ENCODE data around the gene MUS81.

MUS81 gene

GRCh38 chr11:65861533-65862183 is 1.4 kb downstream of the MUS81 start:
- DNase-seq = no peak

- no peak for DNase-seq
Observed at GRCh38 chr11:65862191-65862735, 2.0 kb downstream of the MUS81 start.

GRCh38 chr11:65862941-65863888 is 3.0 kb downstream of the MUS81 start:
- DNase-seq = no peak

GRCh38 chr11:65863889-65864705 is 3.9 kb downstream of the MUS81 start:
- no peak for DNase-seq

- no peak for DNase-seq
Observed at GRCh38 chr11:65864706-65865471, 4.7 kb downstream of the MUS81 start.

- DNase-seq = no peak
Observed at GRCh38 chr11:65865550-65866172, 5.4 kb downstream of the MUS81 start.

- DNase-seq = no peak
Observed at GRCh38 chr11:65866509-65867283, 6.5 kb downstream of the MUS81 start.

- no peak for DNase-seq
Observed at GRCh38 chr11:65867284-65868071, 7.2 kb downstream of the MUS81 start.

- DNase-seq = no peak
Observed at GRCh38 chr11:65868076-65868667, 7.9 kb downstream of the MUS81 start.

GRCh38 chr11:65868907-65869306 is 8.7 kb downstream of the MUS81 start:
- no peak for DNase-seq

GRCh38 chr11:65869643-65870306 is 9.5 kb downstream of the MUS81 start:
- DNase-seq = no peak

- DNase-seq = no peak
Observed at GRCh38 chr11:65870307-65870658, 10.1 kb downstream of the MUS81 start.

GRCh38 chr11:65870706-65871681 is 10.8 kb downstream of the MUS81 start:
- no peak for DNase-seq

- no peak for DNase-seq
Observed at GRCh38 chr11:65871811-65872548, 11.7 kb downstream of the MUS81 start.

- DNase-seq = no peak
Observed at GRCh38 chr11:65872586-65873317, 12.5 kb downstream of the MUS81 start, which contains the start of gene EFEMP2. Gene EFEMP2, minus strand, starts transcription at chr11:65872800. Its CDS starts 446 bp downstream, at chr11:65872354.

All from activated CD4-positive, alpha-beta T cell treated with anti-CD3 and anti-CD28 coated beads for 1 hour (primary cell).